HG03442 (cell line): ENCODE measurements around the gene DHH.
A peak's percentile ranks its signal among the peaks of the same experiment; 100 is the strongest.
"Not testable (repeated sequence)": the region's sequence is repeated elsewhere in the genome, so short reads cannot be mapped to it uniquely, and the experiment has no call there.

Experiments used
- ATAC-seq: cut with Tn5 transposase; IDR thresholded peaks from one replicate; pipeline ENCODE4 v1.9.1; 2021; ENCODE audit warnings: mild to moderate bottlenecking, moderate library complexity; ENCODE audit not compliant: unreplicated experiment

Gene DHH

DNA sequence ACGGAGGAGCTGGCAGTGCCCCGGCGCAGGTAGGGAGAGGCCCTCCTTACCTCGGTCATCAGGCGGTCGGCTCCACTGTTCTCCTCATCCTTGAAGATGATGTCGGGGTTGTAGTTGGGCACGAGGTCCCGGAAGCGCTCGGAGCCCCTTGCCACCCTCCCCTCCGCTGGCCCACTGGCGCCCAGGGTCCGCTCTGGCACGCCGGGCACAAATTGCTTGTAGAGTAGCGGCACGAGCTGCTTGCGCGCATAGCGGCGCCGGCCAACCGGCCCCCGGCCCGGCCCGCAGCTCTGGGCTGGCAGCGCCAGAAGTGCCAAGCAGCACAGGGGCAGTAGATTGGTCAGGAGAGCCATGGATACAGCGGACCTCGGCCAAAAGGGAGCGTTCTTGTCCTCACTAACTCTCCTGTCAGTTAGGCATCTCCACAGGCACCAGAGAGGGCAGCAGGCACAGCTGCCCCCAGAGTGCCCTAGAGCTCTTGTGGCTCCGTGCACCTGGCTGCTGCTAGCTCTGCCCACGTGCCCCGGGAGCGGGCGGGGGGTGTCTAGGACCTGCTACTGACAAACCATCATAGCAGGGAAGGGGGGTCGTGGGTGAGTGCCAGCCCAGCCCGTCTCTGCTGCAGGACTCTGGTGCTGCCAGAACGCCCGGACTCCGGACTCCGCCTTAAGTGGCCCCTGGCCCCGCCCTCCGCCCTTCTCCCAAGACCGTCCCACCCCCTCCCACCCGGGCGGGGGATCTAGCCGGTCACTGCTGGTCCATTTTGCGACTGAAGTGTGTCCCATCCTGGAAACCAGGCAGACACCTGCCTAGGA lies at the start of gene DHH:
Gene DHH (minus strand): TSS at position 642 of the 815 bp plus-strand sequence. CDS start 289 bp downstream, at position 353.
- no peak for ATAC-seq

DNA sequence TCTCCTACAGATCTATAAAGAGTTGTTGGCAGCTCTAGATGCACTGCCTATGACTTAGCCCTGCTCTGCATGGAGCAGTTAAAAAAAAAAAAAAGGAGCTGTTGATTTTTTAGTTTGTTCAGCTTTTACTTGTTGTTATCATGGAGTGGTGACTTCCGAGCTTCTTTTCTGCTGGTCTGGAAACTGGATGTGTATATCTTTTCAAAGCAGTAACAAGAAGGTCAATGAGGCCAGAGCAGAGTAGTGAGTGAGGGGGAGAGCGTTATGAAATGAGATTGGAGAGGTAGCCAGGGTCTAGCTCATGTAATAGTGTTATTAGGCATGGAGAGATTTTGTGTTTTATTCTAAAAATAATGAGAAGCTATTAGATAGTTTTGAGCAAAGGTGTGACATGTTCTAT lies 49.8 kb upstream of the DHH start:
- no peak for ATAC-seq

GRCh38 chr12:49138999-49139398 lies 44.4 kb upstream of the DHH start:
- no peak for ATAC-seq

- ATAC-seq = no peak
These were observed 44.0 kb upstream of the DHH start for GRCh38 chr12:49138587-49138986.

DNA sequence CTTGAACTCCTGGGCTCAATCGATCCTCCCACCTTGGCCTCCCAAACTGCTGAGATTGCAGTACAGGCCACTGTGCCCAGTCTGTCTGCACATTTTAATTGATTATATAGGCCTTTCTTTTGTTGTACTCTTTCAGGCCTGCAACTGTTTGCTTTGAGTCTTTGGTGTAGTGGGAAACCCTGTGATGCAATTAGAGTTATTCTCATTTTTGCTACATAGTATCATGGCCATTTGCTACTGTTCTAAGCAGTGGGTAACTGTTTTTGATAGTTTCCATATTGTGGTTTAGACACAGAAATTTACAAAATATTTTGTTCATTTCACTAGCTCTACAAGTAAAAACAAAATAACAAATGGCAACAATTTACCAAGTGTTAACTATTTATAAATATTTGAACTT lies 42.9 kb upstream of the DHH start:
- ATAC-seq = no peak

GRCh38 chr12:49136997-49137396 lies 42.4 kb upstream of the DHH start:
- ATAC-seq = not testable (repeated sequence)

GRCh38 chr12:49133590-49133989 lies 39.0 kb upstream of the DHH start:
- ATAC-seq = no peak

DNA sequence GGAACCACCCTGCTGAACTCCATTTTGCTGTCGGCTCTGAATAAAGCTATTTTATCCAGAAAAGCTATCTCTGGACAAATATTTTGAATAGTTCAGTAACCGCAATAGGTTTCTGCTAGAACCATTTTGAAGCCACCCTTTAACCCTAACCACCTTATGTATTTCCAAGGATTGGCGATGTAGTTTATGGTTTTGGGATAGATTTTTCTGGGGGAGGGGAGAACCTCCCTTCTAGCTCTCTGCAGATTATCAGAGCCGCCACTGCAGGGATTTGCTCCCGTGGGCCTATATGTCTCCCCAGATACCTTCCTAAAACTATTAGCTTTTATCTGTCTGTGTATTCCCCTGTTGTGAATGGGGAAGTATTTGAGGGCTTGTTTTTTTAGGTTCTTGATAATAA lies 38.4 kb upstream of the DHH start:
- no peak for ATAC-seq

- no peak for ATAC-seq
These were observed 37.4 kb upstream of the DHH start for GRCh38 chr12:49131894-49132461.

GRCh38 chr12:49131051-49131893 lies 36.7 kb upstream of the DHH start, which contains the start of gene TUBA1B:
Gene TUBA1B, minus strand, starts transcription at chr12:49131395. Its CDS starts 95 bp downstream, at chr12:49131300.
- peak; percentile 62 for ATAC-seq

DNA sequence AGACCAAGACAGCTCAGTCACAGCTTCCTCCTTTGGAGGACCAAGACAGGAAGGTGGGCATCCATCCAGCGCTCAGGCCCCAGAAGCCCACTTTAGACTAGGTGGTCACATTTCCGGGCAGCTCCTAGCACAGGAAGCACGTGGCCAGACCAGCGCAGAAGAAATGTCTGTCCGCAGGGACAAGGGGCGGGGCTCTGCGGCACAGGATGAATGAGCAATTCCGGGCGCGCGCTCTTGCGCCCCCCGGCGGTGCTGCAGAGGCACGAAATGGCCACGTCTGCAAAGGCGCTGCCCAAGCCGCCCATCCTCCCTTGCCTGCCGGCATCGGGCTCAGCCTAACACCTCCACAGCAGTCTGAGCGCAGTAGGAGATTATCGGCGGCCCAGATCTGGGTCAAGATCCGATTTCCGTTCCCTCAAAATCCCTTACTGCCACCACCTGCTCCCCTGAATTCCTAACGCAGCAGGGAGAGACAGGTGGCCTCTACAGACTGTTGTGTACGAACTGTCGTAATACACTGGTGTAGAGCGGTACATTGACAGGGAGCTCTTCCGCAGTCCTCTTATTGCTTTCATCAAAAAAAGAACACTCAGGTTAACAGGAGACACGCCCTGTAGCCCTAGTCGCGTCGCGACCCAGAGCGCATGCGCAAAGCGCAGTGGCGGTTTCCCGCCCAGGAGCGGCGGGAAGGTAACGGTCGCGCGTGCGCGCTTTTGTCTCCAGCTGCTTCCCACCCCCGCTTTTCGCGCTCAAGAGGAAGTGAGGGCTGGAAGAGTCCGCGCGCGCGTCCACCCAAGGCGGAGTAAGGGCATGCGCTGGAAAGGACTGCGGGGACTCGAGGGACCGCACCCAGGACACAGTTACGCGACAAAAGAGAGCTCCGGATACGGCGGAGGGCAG lies 35.8 kb upstream of the DHH start:
- peak; percentile 56 for ATAC-seq

DNA sequence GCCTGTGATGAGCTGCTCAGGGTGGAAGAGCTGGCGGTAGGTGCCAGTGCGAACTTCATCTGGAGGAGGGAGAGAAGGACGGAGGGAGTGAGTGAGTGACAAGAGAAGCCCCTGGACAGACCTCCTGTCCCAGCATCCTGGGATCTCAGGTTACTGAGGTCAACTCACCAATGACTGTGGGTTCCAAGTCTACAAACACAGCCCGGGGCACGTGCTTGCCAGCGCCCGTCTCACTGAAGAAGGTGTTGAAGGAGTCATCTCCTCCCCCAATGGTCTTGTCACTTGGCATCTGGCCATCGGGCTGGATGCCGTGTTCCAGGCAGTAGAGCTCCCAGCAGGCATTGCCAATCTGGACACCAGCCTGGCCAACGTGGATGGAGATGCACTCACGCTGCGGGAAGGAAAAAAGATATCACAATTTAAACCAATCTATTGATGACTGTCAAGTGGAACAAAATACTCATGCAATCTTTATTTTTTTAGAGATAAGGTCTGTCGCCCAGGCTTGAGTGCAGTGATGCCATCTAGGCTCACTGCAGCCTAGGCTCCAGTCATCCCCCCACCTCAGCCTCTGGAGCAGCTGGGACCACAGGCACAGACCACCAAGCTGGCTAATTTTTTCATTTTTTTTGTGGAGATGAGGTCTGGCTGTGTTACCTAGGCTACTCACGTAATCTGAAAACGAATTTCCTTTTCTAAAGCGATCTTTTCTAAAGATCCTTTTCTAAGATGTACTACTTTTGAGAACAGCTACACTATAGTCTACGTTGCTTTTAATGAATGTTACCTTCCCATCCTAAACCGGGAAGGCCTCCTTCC lies 34.9 kb upstream of the DHH start:
- no peak for ATAC-seq

GRCh38 chr12:49127971-49128370 lies 33.4 kb upstream of the DHH start:
- not testable (repeated sequence) for ATAC-seq

DNA sequence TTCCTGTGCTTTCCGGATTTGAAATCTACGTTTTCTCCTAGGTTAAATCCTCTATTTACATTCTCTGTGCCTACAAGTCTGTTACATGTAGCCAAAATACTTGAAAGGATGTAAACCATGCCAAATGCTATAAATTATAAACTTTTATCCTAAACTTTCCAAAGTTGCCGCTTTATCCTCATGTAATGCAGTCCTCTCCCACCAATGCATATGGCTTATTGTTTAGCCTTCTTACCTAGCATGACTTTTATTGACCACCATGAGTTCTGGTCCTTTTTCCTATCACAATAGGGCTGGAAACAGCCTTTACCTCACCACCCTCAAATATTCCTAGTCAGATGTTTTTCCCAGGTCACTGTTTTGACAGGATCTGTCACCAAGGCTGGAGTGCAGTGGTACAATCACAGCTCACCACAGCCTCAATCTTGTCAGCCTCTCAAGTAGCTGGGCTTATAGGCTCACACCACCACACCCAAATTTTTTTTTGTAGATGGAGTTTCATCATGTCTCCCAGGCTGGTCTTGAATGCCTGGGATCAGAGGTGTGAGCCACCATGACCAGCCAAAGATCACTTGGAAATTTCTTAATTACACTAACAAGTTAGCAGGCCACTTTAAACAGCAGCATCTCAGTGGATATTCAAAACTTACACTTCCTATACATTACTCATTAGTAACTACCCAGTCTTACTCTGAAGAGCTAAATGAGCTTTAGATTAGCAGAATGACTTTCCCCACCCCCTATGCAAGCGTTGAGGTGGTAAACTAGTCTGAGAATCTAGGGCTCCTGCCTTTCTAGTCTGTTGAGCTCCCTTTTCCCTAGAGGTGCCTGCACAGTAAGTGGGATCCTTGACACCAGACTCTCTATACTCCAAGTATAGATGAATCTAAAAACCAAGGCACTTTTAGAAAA lies 32.5 kb upstream of the DHH start:
- no peak for ATAC-seq

DNA sequence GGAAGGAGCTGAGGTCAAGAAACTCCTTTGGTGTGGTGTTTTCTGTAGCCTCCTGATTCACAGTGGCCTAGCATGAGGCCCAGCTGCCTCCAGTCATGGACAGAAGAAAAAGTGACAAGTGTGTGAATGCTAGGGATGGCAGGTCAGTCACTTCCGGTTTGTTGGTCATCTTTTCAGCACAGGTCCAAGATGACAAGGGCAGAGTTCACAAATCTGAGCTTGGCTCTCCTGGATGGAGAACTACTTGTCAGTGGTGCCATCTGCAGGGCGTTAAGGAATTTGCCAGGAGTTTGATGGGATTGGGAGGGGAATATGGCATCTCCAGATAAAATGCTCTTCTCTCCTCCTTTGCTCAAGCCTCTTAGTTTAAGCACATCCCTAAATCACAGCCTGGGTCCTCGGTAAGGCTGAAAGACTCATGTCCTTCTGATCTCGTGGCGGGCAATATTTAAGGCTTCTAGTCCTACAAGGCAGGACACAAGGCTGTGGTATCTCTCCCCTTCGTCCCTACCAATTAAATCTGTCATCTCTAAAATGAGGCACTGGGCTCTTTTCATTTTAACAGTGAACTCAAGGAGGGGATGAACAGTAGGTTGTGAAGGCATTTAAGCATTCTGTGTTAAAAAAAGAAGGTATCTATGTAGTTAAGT lies 26.6 kb upstream of the DHH start:
- ATAC-seq = no peak

DNA sequence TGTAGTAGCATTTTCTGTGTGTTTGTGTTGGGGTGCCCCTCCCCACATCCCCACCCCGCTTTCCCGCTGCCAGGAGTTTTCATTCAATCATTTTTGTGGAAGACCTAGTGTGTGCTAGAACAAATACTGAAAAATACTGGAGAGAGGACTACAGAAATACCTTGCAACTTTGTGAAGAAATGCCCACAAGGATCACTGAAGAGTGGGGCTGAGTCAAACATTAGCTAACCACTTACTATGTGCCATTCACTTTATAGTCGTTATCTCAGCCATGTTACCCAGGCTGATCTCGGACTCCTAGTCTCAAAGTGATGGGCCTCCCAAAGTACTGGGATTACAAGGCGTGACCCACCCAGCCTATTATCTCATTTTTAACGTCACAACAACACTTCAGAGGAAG lies 16.6 kb upstream of the DHH start:
- ATAC-seq = no peak

DNA sequence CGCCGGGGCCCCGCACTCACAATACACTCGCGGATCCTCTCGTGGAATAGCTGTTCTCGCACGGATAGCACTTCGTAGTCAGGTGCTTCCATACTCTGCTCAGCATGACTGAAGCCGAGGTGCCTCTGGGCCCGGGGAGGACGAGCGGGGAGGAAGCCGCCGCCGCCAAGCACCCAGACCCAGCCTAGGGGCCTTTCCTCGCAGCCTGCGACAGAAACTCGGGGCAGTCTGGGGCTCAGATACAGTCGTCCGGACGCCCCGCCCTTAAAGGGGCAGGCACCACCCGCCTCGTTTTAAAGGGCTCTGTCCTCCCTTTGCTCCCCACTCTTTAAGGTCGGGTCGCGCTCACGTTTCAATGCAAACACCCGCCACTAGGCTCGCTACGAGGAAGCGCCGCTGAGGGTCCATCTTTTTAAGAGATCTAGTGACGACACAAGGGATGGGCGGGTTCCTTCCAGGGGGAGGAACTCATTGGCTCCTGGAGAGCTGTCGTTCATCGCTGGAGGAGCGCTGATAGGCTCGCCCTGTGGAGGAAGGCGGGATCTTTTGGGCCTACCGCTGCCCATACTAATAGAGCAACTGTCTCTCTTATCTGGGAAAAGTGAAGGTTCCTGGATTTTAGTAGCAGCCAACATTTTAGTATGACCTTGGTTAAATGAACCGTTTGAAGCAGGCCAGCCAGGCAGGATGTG lies 16.0 kb upstream of the DHH start, which contains the start of gene LMBR1L:
Gene LMBR1L (minus strand): TSS at position 384 of the 692 bp plus-strand sequence. CDS start 292 bp downstream, at position 92.
- ATAC-seq = peak; percentile 97
